GM19193 (cell line): Measurements from ENCODE around the gene KDM5C.

ENCODE experiments used
- POLR2A ChIP-seq: IDR thresholded peaks from 4 replicates; pipeline ENCODE4 v1.6.1; 2011; ENCODE audit not compliant: insufficient read depth, insufficient read length; ENCODE audit errors: extremely low read depth

KDM5C gene

DNA sequence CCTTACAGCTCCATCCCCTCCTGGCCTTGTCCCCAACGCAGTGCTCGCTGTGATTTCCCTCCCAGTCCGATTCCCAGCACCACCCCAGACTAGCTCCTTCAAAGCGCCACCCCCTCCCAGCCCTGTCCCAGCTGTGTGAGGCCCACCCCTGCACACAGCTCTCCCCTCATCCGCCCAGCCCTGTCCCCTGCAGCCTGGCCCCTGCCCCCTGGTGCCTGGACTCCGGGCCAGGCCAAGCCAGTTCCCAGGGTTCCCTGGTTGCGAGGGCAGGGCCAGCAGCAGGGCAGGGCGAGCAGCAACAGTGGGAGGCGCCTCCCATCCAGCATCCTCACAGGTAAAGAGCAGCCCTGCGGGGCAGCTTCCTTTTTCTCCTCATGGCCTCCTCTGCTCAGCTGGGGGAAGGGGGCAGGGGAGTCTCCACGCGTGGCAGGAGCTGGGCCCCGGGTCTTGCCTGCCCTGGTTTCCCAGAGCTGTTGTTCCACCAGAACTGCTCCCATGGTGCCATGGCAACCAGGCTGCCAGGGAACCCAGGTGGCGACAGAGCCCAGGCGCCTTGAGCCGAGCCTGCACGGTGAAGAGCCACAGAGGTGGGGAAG lies 31.5 kb upstream of the KDM5C start:
- TF ChIP-seq POLR2A = no peak

GRCh38 chrX:53255738-53256191 lies 30.8 kb upstream of the KDM5C start:
- TF ChIP-seq POLR2A = no peak

DNA sequence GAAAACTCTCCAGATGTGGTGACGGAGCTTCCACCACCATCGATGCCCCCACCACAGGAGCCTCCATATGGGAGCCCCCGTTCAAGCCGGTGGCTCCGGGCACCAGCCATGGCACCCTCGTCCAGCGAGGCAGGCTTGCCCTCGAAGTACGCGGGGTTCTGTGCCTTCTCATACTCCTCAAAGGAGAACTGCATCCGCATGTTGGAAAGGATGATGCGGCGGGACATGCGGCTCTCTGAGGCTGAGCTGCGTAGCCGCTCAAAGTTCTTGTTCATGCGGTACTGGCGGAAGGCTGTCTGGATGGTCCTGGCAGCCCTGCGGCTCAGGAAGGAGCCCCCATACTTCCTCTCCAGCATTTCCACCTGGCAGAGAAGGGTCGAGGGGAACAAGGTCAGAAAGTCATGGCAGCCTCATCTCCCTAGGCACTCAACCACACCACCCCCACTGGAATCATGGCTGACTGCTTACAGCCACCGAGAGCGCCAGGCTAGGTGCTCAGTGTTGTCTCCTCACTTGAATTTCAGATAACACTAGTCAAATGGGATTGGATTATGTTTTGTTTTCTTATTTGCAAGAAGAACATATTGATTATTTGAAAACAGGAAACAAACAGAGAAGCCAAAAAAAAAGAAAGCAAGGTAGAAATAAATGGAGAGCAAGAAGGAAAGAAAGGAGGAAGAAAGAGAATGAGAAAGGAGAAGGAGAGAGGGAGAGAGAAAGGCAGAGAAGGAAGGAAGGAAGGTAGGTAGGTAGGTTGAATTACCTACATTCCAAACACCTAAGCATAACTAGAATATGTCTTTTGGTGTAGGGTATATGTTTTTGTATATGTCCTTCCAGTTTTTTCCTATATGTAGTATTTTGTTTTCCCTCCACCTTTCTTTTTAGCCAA lies 29.8 kb upstream of the KDM5C start:
- no peak for TF ChIP-seq POLR2A

DNA sequence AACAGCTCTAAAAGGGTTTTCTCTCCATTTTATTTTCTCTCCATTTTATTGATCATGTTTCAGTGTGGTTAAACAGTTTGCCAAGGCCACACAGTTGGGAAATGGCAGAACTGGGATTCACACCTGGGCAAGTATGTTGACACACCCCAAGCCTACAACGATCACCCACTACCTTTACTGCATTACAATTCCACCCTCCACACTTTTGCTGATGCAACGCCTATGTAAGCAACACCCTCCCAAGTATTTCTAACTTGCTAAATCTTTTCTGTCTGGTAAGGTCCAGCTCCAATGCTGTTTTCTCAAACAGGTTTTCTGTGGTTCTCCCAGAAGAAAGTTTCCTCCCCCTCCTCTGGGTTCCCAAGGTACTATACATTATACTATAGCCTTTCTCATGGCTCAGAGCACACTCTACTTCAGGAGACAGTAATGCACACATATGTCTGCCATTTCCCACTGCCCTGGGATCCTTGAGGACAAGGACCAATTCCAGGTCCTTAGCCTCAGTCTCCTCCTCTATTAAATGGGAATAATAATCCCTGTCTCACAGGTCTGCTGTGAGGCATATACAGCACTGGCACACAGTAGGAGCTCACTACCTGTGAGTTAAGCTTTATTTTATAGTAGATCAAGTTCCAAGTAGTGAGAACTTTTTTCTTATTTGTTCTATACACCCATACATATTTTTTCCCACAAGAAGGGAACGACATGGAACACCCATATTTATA lies 28.4 kb upstream of the KDM5C start:
- no peak for TF ChIP-seq POLR2A

DNA sequence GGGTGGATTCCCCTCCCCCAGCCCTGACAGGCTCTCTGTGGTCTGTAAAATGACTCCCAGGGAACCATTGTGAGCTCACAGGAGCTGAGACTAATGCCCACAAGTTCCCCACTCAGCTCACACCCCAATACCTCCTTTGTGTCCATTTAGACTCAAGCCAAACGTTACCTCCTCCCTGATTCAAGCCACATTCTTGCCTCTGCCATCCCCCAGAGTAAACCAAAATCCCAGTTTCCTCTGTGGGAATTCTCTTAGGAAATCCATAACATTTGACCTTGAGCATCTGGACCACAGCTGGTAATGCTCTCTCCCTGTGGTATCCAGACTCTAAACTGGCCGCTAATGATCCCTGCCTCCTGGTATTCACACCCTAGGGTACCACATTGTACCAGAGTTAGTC lies 26.3 kb upstream of the KDM5C start:
- no peak for TF ChIP-seq POLR2A

- TF ChIP-seq POLR2A = no peak
These were observed 25.5 kb upstream of the KDM5C start for GRCh38 chrX:53250556-53250955.

- TF ChIP-seq POLR2A = no peak
These were observed 24.5 kb upstream of the KDM5C start for GRCh38 chrX:53249408-53250042.

DNA sequence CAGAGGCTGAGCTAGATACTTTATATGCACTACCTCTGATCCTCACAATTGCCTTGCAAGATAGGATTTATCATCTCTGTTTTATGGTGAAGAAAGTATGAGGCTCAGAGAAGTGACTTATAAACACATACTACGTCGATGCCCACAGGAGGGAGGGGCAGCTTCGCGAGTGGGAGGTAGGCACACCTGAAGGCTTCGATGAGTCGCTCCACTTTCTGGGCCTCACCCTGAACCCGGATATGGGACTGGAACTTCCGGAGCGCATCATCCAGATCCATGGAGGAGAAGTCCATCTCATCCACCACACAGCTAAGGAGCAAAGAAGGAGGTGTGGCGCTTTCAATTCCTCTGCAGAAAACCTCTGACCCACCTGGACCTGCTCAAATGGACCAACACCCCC lies 22.9 kb upstream of the KDM5C start:
- no peak for TF ChIP-seq POLR2A

- no peak for TF ChIP-seq POLR2A
These were observed 21.2 kb upstream of the KDM5C start for GRCh38 chrX:53246231-53246630.

GRCh38 chrX:53244610-53245009 lies 19.6 kb upstream of the KDM5C start:
- TF ChIP-seq POLR2A = no peak

DNA sequence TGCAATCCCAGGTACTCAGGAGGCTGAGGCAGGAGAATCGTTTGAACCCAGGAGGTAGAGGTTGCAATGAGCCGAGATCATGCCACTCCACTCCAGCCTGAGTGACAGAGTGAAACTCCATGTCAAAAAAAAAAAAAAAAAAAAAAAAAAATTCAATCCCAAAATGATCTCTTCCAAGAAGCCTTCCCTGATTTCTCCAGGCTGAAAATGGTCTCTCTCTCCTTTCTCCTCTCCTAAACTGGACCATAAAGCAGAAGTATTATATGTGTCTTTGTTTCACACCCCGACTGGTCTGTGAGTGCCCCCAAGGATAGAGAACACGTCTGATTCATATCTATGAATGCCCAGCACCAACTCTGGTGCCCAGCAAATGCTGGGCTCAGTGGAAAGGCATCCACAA lies 17.3 kb upstream of the KDM5C start:
- TF ChIP-seq POLR2A = no peak

GRCh38 chrX:53241558-53241957 lies 16.6 kb upstream of the KDM5C start:
- TF ChIP-seq POLR2A = no peak

DNA sequence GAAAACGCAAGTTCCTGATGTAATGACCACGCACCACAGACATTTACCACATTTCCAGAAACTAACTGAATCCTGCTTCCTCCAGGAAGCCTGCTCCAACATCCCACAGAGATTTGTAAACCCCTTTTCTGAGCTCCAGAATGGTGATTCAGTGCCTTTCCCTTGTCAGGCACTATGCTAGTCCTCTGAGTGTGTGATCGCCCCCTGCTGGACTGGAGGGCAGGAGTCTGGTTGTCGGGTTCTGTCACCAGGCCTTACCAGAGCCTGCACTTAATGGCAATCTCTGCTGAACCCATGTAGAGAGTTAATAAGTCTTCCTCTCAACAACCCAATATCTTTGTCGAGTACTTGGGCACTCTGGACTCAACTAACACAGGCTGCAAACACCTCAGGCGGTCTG lies 14.5 kb upstream of the KDM5C start:
- no peak for TF ChIP-seq POLR2A

DNA sequence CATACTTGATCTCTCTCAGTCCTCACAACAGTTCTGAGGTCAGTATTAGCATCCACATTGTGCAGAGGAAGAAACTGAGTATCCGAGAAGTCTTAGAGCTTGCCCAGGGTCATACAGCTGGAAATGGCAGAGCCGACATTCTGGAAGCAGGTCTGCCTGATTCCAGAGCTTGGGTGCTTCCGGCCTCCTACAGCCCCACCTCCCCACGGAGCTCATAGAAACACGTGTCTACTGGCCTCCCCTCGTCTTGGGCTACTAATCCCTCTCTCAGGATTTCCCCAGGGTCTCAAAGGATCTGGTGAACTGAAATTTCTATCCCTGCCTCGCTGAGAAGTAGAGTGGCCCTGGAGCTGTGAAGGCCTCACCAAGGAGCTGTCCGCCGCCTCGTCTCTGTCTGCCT lies 12.0 kb upstream of the KDM5C start:
- no peak for TF ChIP-seq POLR2A
